Common myeloid progenitor, CD34-positive (primary cell): Measurements from ENCODE around the gene KANSL1L.
A peak's percentile ranks its signal among the peaks of the same experiment; 100 is the strongest.
"Not testable (repeated sequence)": the region's sequence is repeated elsewhere in the genome, so short reads cannot be mapped to it uniquely, and the experiment has no call there.

Experiments
- CTCF ChIA-PET: fragments of 350-600 bp; sonication (Branson Sonifier 250); formaldehyde crosslinking; loops from one replicate; lab custom pipeline; 2021; ENCODE audit warnings: antibody characterized with exemption; lab: Charles Lee
- POLR2A ChIA-PET: fragments of 350-600 bp; sonication (Branson Sonifier 250); formaldehyde crosslinking; loops from one replicate; lab custom pipeline; 2021; ENCODE audit warnings: antibody characterized with exemption; lab: Charles Lee
- DNase-seq, 3 donors: peaks; one replicate each; pipeline versions ENCODE4 v3.0.0 to v3.0.0-alpha.2; 2013
- H3K27ac ChIP-seq, 2 experiments: 1 replicate in 1 of 2; 2 replicates in 1 of 2; pipeline ENCODE4 v1.7.0; 2013; ENCODE audit warnings: inconsistent platforms in 2 of 2, low read length in 2 of 2, mild to moderate bottlenecking in 2 of 2, low read depth in 1 of 2, moderate library complexity in 1 of 2; ENCODE audit not compliant: severe bottlenecking in 2 of 2, insufficient read depth in 1 of 2, poor library complexity in 1 of 2
- H3K27me3 ChIP-seq, 5 experiments: replicated peaks in 2 of 5; 1 replicate in 3 of 5; 2 replicates in 2 of 5; pipeline versions ENCODE4 v1.6.1 to v1.7.0; 2013; ENCODE audit warnings: low read length in 4 of 5, mild to moderate bottlenecking in 2 of 5, moderate library complexity in 2 of 5, inconsistent platforms in 1 of 5; ENCODE audit not compliant: insufficient read depth in 5 of 5, control insufficient read depth in 4 of 5
- H3K36me3 ChIP-seq, 4 experiments: 1 replicate in 2 of 4; 2 replicates in 2 of 4; pipeline versions ENCODE4 v1.6.1 to v1.7.0; 2013; ENCODE audit warnings: low read length in 3 of 4, control low read depth in 1 of 4, mild to moderate bottlenecking in 1 of 4; ENCODE audit not compliant: control insufficient read depth in 4 of 4, insufficient read depth in 4 of 4
- H3K4me1 ChIP-seq, 4 experiments: 1 replicate in 3 of 4; 2 replicates in 1 of 4; pipeline versions ENCODE4 v1.6.1 to v1.7.1; 2013; ENCODE audit warnings: low read length in 3 of 4, mild to moderate bottlenecking in 3 of 4, control low read depth in 1 of 4, inconsistent platforms in 1 of 4, moderate library complexity in 1 of 4; ENCODE audit not compliant: control insufficient read depth in 4 of 4, insufficient read depth in 4 of 4; ENCODE audit errors: control extremely low read depth in 1 of 4
- H3K4me3 ChIP-seq, 7 experiments: 1 replicate in 4 of 7; 2 replicates in 3 of 7; pipeline versions ENCODE4 v1.5.1 to v1.7.0; 2013; ENCODE audit warnings: mild to moderate bottlenecking in 7 of 7, low read length in 6 of 7, moderate library complexity in 6 of 7, inconsistent platforms in 2 of 7, low read depth in 2 of 7, control low read depth in 1 of 7; ENCODE audit not compliant: insufficient read depth in 4 of 7, control insufficient read depth in 1 of 7; ENCODE audit errors: extremely low read depth in 1 of 7
- H3K9me3 ChIP-seq, 5 experiments: 1 replicate in 4 of 5; 2 replicates in 1 of 5; pipeline versions ENCODE4 v1.6.1 to v1.7.1; 2013; ENCODE audit warnings: low read length in 4 of 5, mild to moderate bottlenecking in 2 of 5, inconsistent platforms in 1 of 5, low read depth in 1 of 5, moderate library complexity in 1 of 5; ENCODE audit not compliant: control insufficient read depth in 4 of 5, insufficient read depth in 2 of 5; ENCODE audit errors: control extremely low read depth in 1 of 5
- WGBS: methylation state at CpG from one replicate; pipeline ENCODE4 v1.1.5; 2013; ENCODE audit not compliant: insufficient coverage; 5-methylcytosine and 5-hydroxymethylcytosine counted together

The KANSL1L gene

DNA sequence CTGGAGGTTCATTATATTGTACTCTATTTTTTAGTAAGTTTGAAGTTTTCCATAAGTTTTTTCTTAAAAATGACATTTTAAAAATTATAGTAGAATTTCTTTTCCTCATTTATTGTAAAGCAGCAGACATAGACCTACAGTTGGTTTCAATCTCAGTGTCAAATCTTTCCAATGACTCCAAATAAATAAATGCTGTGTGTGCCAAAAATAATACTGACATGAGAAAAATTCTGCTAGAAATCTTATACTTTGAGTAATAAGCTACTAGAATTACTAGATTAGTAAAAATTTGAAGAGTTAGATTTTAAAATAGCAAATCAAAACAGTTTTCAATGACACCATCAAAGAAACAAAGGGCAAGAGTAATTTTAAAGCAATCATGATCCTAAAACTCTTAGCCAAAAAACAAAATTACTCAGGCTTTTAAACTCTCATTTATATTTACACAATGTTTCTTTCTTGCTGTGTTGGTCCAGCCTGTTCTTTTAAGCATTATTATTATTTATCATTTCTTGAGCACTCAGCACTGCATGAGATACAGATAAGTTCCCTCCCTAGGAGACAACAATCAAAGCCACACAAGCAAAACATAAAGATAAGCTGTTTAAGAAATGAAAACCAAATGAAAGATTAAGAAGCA lies 8.3 kb upstream of the KANSL1L start:
- Histone ChIP-seq H3K4me1 (no peaks in the 10 kb centered on the region), H3K9me3 (peaks cover 0 to 5% (median 0%) of the 10 kb centered on the region in 5 experiments), H3K27ac (no peak overlapping the region), H3K36me3 (no peaks in the 10 kb centered on the region), H3K27me3 (no peaks in the 10 kb centered on the region), H3K4me3 (no peak overlapping the region)
- DNase-seq = no peak
- CTCF ChIA-PET = interaction anchor here (0.9 kb wide), 1 partner anchor 17 kb away, joined by 3 read pairs; no protein-coding TSS in a partner anchor
- POLR2A ChIA-PET = no interaction called here

DNA sequence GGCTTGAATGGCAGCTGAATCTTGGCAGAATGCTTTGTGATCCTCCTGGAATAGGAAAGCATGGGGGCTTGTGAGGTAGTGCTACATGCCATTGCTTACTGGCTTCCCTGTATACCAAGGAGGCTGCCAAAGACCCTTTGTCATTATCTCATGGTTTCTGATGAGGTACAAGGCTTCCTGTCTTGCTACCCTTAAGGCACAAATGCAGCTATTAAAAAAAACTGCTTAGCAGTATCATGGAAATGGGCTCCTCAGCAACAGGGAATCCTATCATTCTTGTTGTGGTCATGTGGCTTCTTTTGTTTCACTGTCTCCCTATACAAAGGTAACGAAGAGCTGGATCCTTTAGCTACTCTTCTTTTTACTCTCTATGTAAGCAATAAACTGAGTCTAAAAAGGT lies 6.6 kb upstream of the KANSL1L start:
- H3K4me1 ChIP-seq = no peaks in the 10 kb centered on the region
- ChIA-PET CTCF (interaction anchor here (0.6 to 1.5 kb wide), 5 partner anchors 10 to 1913 kb away, joined by 3 to 5 read pairs (median 3); no protein-coding TSS in a partner anchor), POLR2A (interaction anchor here (0.6 kb wide), 1 partner anchor 101 kb away, joined by 4 read pairs; no protein-coding TSS in a partner anchor)
- H3K27me3 ChIP-seq = no peaks in the 10 kb centered on the region
- WGBS = no CpG with 5 or more reads among the region's 1 CpG
- no peak overlapping the region for H3K27ac ChIP-seq
- no peak for DNase-seq
- no peaks in the 10 kb centered on the region for H3K36me3 ChIP-seq
- H3K9me3 ChIP-seq = no peaks in the 10 kb centered on the region
- H3K4me3 ChIP-seq = no peak overlapping the region

DNA sequence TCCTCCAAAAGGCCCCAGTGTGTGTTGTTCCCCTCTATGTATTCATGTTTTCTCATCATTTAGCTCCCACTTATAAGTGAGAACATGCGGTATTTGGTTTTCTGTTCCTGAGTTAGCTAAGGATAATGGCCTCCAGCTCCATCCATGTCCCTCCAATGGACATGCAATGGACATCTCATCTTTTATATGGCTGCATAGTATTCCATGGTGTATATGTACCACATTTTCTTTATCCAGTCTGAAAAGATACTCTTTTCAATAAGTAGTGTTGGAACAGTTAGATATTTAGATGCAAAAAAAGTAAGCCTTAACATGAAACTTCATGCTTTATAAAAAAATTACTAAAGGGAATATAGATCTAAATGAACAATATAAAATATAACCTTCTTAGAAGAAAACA lies 5.9 kb upstream of the KANSL1L start:
- H3K4me3 ChIP-seq, H3K4me1 ChIP-seq, H3K27me3 ChIP-seq, H3K36me3 ChIP-seq, POLR2A ChIA-PET, DNase-seq, H3K9me3 ChIP-seq, H3K27ac ChIP-seq: not testable (repeated sequence)
- CTCF ChIA-PET = interaction anchor here (0.9 to 1.5 kb wide), 3 partner anchors 11 to 109 kb away, joined by 3 to 5 read pairs (median 5); no protein-coding TSS in a partner anchor
- WGBS = no CpG with 5 or more reads among the region's 1 CpG

DNA sequence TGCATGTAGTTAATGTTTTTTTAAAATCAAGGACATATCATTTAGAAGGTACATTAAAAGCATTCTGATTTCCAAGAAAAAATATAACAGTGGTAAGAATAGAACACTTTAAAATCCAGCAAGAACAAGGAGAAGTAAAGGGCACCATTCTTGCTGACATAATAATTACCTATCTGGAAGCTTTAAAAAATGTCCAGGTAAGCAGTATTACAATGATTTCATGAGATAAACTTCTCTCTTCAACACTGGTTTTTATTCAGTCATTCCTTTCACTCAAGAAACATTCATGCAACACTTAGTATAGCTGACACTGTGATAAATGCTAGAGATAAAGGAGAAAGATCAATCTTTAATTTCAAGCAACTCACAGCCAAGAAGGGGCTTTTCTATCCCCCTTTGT lies 2.9 kb upstream of the KANSL1L start:
- H3K27ac ChIP-seq = no peak overlapping the region
- no peak for DNase-seq
- no peak overlapping the region for H3K4me3 ChIP-seq
- peaks cover 5 to 20% (median 15%) of the 10 kb centered on the region in 4 experiments for H3K4me1 ChIP-seq
- no peaks in the 10 kb centered on the region for H3K27me3 ChIP-seq
- no peaks in the 10 kb centered on the region for H3K36me3 ChIP-seq
- CTCF ChIA-PET = interaction anchor here (1.1 to 1.8 kb wide), 2 partner anchors 12 to 13 kb away, joined by 3 to 8 read pairs; no protein-coding TSS in a partner anchor
- POLR2A ChIA-PET = no interaction called here
- H3K9me3 ChIP-seq = no peaks in the 10 kb centered on the region

DNA sequence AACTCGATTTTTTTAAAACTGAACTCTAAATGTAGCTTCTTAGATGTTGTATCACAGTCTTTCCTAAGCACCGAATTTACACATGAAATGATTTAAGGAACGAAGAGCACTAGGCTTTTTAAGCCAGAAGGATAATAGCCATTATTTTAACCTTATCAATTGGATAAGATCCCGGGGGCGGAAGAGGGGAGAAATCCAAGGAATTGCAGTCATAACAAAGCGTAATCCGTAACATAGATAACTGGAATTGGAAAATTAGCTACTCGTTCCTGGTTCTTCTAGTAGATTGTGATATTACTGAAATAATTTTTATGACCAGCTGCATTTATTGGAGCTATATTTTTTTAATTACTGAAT lies 988 bp upstream of the KANSL1L start:
- POLR2A ChIA-PET = no interaction called here
- CTCF ChIA-PET = interaction anchor here (1.0 to 1.1 kb wide), 3 partner anchors 24 to 181 kb away, joined by 3 to 4 read pairs (median 3); no protein-coding TSS in a partner anchor
- Histone ChIP-seq H3K9me3 (no peaks in the 10 kb centered on the region), H3K27ac (peak overlapping the region in 1 of 2 experiments; percentile 83), H3K4me1 (peaks cover 10 to 33% (median 26%) of the 10 kb centered on the region in 4 experiments), H3K27me3 (no peaks in the 10 kb centered on the region), H3K36me3 (no peaks in the 10 kb centered on the region), H3K4me3 (peak overlapping the region; percentile 58 to 99 (median 92))
- DNase-seq = no peak
- WGBS = 33% methylated on average over 5 of the region's 8 CpGs

DNA sequence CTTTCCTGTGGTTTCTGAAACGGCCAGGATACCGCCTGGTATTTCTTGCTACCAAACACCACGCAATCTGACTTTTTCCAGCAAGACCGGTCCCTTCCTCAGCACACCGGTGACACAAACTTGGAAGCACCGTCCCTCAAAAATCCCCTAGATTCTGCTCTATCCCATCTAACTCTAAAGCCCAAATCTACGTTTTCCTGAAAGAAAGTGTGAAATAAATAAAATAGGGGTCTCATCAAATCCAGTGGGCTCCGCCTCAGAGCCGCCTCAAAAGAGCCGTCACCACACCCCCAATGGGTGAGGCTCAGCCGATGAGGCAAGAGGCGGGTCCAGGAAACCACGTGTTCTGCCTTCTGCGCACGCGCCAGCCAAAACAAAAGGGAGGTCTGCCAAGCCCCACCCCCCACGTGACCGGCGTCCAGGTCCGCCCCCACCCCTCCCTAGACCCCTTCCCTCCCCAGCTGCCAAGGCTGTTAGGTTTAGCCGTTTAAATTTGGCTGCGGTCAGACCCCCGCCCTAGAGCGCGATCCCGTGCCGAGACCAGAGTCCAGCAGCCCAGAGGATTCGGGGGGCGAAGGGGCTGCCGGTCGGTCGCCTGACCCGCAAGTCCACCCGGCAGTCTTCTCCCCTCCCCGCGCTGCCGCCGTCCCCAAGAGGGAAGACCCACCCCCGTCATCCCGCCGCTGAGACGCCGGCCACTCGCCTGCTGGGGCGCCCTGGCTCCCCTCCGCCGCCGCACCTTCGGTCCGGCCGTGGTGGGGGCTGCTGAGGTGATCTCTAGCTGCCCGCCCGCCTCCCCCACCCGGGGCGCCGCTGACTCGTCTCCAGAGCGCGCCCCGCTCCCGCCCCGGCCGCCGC lies 534 bp downstream of the KANSL1L start:
- CTCF ChIA-PET = no interaction called here
- WGBS = under 1% methylated on average over 38 of the region's 64 CpGs

DNA sequence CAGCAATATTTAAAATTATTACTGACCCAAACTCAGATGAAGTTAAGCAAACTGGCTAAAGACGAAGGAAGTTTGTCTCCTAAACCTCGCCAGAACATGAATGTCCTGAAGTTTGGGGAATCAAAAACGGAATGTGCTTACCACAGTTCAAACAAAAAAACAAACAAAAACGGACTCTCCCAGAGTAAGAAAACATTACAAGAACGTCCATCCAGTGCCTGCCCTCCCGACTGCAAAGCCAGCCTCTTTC lies 1.1 kb downstream of the KANSL1L start:
- ChIA-PET POLR2A (interaction anchor here (1.0 kb wide), 1 partner anchor 16 kb away, joined by 3 read pairs; no protein-coding TSS in a partner anchor), CTCF (no interaction called here)
- WGBS = 2% methylated on average over 6 of the region's 6 CpGs

More for the DNA sequence above, 534 bp downstream of the KANSL1L start:
- peak; percentile 95 to 98 (median 98) for DNase-seq
- H3K27me3 ChIP-seq = no peaks in the 10 kb centered on the region
- peaks cover 10 to 46% (median 26%) of the 10 kb centered on the region in 4 experiments for H3K4me1 ChIP-seq
- H3K36me3 ChIP-seq = no peaks in the 10 kb centered on the region
- H3K9me3 ChIP-seq = no peaks in the 10 kb centered on the region
- POLR2A ChIA-PET = interaction anchor here (0.9 to 1.0 kb wide), 2 partner anchors 8 to 17 kb away, joined by 3 to 5 read pairs; no protein-coding TSS in a partner anchor
- peak overlapping the region; percentile 72 to 100 (median 92) for H3K4me3 ChIP-seq
- H3K27ac ChIP-seq = peak overlapping the region; percentile 87 to 95

More for the DNA sequence above, 1.1 kb downstream of the KANSL1L start:
- Histone ChIP-seq H3K4me1 (peaks cover 10 to 47% (median 26%) of the 10 kb centered on the region in 4 experiments), H3K27me3 (no peaks in the 10 kb centered on the region), H3K27ac (peak overlapping the region; percentile 87 to 95), H3K36me3 (no peaks in the 10 kb centered on the region), H3K9me3 (no peaks in the 10 kb centered on the region), H3K4me3 (peak overlapping the region; percentile 72 to 100 (median 92))
- no peak for DNase-seq
